A673 (cell line): Measurements from ENCODE around the gene ADM. TPM values are rescaled to one million over a fixed set of nuclear protein-coding genes. Genes with fewer than 3 reads are reported as not detected.

Experiments
- BruUV-seq: library from RNA; stranded (reverse); fragments of 400-500 nt; replicated peaks from 2 replicates; lab custom pipeline; 2021; lab: Mats Ljungman, UMichigan
- CTCF ChIA-PET: fragments of 300-600 bp; sonication (Branson Sonifier 250); formaldehyde crosslinking; loops from one replicate; lab custom pipeline; 2022; ENCODE audit warnings: antibody characterized with exemption; lab: Charles Lee
- POLR2A ChIA-PET: fragments of 300-600 bp; sonication (Branson Sonifier 250); formaldehyde crosslinking; loops from one replicate; lab custom pipeline; 2022; ENCODE audit warnings: antibody characterized with exemption; ENCODE audit not compliant: low non-redundant PET; lab: Charles Lee
- DNase-seq: peaks from one replicate; pipeline ENCODE4 v3.0.0-alpha.2; 2015; ENCODE audit warnings: low spot score
- H3K27ac ChIP-seq: fragments of 200-600 bp; sonication (generic); 2 replicates; pipeline ENCODE4 v1.5.1; 2016; ENCODE audit warnings: mixed run types, low read depth, mild to moderate bottlenecking, mixed read lengths, antibody characterized with exemption, low read length; ENCODE audit not compliant: poor library complexity, severe bottlenecking
- H3K27me3 ChIP-seq: fragments of 200-600 bp; sonication (generic); replicated peaks from 2 replicates; pipeline ENCODE4 v1.6.1; 2017; ENCODE audit warnings: mixed run types, low read depth, mild to moderate bottlenecking, mixed read lengths, antibody characterized with exemption, low read length; ENCODE audit not compliant: insufficient read depth, poor library complexity
- H3K36me3 ChIP-seq: fragments of 200-600 bp; sonication (generic); 2 replicates; pipeline ENCODE4 v1.6.1; 2016; ENCODE audit warnings: mixed run types, mild to moderate bottlenecking, mixed read lengths, antibody characterized with exemption, low read length; ENCODE audit not compliant: insufficient read depth, poor library complexity, severe bottlenecking
- H3K4me1 ChIP-seq: fragments of 200-600 bp; sonication (generic); 2 replicates; pipeline ENCODE4 v1.6.1; 2017; ENCODE audit warnings: mixed run types, mild to moderate bottlenecking, mixed read lengths, antibody characterized with exemption, low read length; ENCODE audit not compliant: insufficient read depth, poor library complexity, severe bottlenecking
- H3K4me3 ChIP-seq: fragments of 200-600 bp; sonication (generic); 2 replicates; pipeline ENCODE4 v1.5.1; 2016; ENCODE audit warnings: low read depth, mixed run types, mild to moderate bottlenecking, mixed read lengths, low read length; ENCODE audit not compliant: poor library complexity, severe bottlenecking
- H3K9me3 ChIP-seq: fragments of 200-600 bp; sonication (generic); 2 replicates; pipeline ENCODE4 v1.6.1; 2016; ENCODE audit warnings: mixed run types, low read depth, mild to moderate bottlenecking, mixed read lengths, antibody characterized with exemption, low read length; ENCODE audit not compliant: poor library complexity, severe bottlenecking
- CTCF ChIP-seq: fragments of 300-800, 200-600 bp; sonication (generic); conservative IDR thresholded peaks from 2 replicates; pipeline ENCODE4 v1.5.1; 2017; ENCODE audit warnings: low read depth, mild to moderate bottlenecking, antibody characterized with exemption, low read length, moderate library complexity, mixed read lengths
- EZH2 ChIP-seq: fragments of 200-600 bp; sonication (generic); IDR thresholded peaks from 2 replicates; pipeline ENCODE4 v1.6.1; 2017; ENCODE audit warnings: borderline replicate concordance, low read depth, mild to moderate bottlenecking, mixed read lengths, antibody characterized with exemption, low read length; ENCODE audit not compliant: poor library complexity, severe bottlenecking
- intact Hi-C: fragments of 100-400 bp; cut with micrococcal nuclease; formaldehyde crosslinking; loops from one replicate; pipeline ENCODE4 v1.10.0; 2022; ENCODE audit not compliant: unreplicated experiment
- total RNA-seq: library from RNA; stranded (reverse); gene quantifications from 2 replicates; pipeline ENCODE4 v1.2.3, GENCODE V29; 2021

ADM gene
- total RNA-seq, 1 experiment from 2014 or later: 3.8 TPM

- intact Hi-C loops: no loop called here
- Histone ChIP-seq H3K9me3 (no peaks in the 10 kb centered on the region), H3K27me3 (no peaks in the 10 kb centered on the region), H3K27ac (no peak overlapping the region), H3K4me3 (no peak overlapping the region), H3K36me3 (no peaks in the 10 kb centered on the region), H3K4me1 (peaks cover 7% of the 10 kb centered on the region)
- CTCF ChIA-PET: no interaction called here
- DNase-seq: no peak
- TF ChIP-seq CTCF (no peak), EZH2 (no peak)
- TSS peak; percentile 2 for BruUV-seq
- POLR2A ChIA-PET: no interaction called here
Observed at GRCh38 chr11:10282117-10282516, 22.8 kb upstream of the ADM start.

- H3K4me3 ChIP-seq: no peak overlapping the region
- BruUV-seq: no TSS peak
- H3K9me3 ChIP-seq: no peaks in the 10 kb centered on the region
- H3K27ac ChIP-seq: no peak overlapping the region
- H3K36me3 ChIP-seq: no peaks in the 10 kb centered on the region
- POLR2A ChIA-PET: no interaction called here
- CTCF ChIA-PET: no interaction called here
- TF ChIP-seq EZH2 (no peak), CTCF (no peak)
- H3K4me1 ChIP-seq: peaks cover 7% of the 10 kb centered on the region
- intact Hi-C loops: no loop called here
- H3K27me3 ChIP-seq: no peaks in the 10 kb centered on the region
- no peak for DNase-seq
Observed at GRCh38 chr11:10283991-10284390, 20.9 kb upstream of the ADM start.

GRCh38 chr11:10285148-10285802, 19.6 kb upstream of the ADM start:
- BruUV-seq: no TSS peak
- H3K9me3 ChIP-seq: no peaks in the 10 kb centered on the region
- no peak overlapping the region for H3K27ac ChIP-seq
- H3K4me3 ChIP-seq: no peak overlapping the region
- no peaks in the 10 kb centered on the region for H3K27me3 ChIP-seq
- ChIA-PET CTCF (no interaction called here), POLR2A (no interaction called here)
- DNase-seq: no peak
- intact Hi-C loops: no loop called here
- H3K36me3 ChIP-seq: no peaks in the 10 kb centered on the region
- no peak for TF ChIP-seq EZH2
- TF ChIP-seq CTCF: no peak
- peaks cover 15% of the 10 kb centered on the region for H3K4me1 ChIP-seq
